Measurements from ENCODE around the gene KCNH1. TPM values are rescaled to one million over a fixed set of nuclear protein-coding genes. Genes with fewer than 3 reads are reported as not detected.
A peak's percentile ranks its signal among the peaks of the same experiment; 100 is the strongest.

The KCNH1 gene
- total RNA-seq, 2 experiments from 2014 or later, result not detected

DNA sequence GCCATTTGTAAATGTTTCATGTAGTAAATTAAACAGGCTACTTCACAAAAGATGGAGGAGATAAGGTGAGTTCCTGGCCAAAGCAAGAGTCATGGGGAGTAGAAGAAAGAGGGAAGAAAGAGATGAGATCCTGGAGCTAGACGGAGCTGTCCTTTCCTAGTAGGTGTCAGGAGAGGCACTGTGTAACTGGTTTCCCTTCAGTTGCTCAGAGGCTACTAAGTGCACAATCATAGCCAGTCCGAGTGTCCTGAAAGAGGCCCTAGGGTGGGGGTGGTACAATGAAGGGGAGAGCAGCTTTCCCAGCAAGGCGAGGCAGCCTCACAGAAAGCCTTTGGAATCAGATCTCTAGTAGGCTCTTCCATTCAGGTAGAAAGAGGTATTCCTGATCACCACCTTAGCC lies 390.9 kb downstream of the KCNH1 start:
- Mint-ChIP-seq H3K36me3 (ENCODE audit: low read depth) (no peaks in the 10 kb centered on the region), H3K4me3 (no peak overlapping the region), H3K27me3 (ENCODE audit: low read depth) (peaks cover 2% of the 10 kb centered on the region), H3K9me3 (no peaks in the 10 kb centered on the region), H3K27ac (no peak overlapping the region), H3K4me1 (ENCODE audit: low read depth) (no peaks in the 10 kb centered on the region)
- intact Hi-C loops (cut with micrococcal nuclease), result no loop called here
- CTCF ChIA-PET, result no interaction called here
- no peak for DNase-seq

DNA sequence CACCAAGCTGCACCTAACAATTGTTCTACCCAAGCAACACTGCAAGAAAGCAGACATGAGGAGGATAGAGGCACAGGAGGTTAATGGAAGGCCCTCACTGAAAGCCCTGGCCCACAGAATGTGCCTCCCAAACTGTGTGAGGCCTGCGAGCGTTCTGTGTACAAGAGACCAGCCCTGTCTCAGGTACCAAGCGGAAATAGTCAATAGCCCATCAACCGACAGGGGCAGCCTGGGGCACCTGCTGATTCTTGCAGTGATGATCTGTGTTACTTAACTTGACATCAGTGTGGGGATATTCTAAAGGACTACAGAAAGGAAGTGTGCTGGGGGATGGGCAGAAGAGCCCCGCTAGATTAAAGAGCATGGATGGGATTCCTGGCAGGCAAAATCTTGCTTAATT lies 392.4 kb downstream of the KCNH1 start:
- no peak for DNase-seq
- Mint-ChIP-seq H3K27ac (no peak overlapping the region), H3K9me3 (no peaks in the 10 kb centered on the region), H3K36me3 (ENCODE audit: low read depth) (no peaks in the 10 kb centered on the region), H3K27me3 (ENCODE audit: low read depth) (peaks cover 4% of the 10 kb centered on the region), H3K4me3 (no peak overlapping the region), H3K4me1 (ENCODE audit: low read depth) (no peaks in the 10 kb centered on the region)
- intact Hi-C loops (cut with micrococcal nuclease), result no loop called here
- CTCF ChIA-PET, result no interaction called here

DNA sequence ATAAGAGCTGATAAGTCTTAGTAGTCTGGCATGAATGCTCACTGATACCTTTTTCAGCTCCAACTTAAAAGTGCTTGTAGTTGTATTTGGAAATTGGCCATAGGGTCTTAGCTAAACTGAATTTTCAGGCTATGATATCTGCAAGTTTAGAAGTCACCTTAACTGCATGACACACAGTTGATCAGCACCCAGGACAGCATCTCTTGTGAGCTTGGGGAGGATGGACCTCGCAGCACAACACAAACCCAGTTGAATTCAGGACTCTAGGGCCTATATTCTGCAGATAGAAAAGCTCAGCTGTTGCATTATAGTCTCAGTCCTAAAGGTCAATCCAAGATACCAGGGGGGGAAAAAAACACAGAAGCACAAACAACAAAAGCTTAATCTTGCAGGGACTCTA lies 394.3 kb downstream of the KCNH1 start:
- H3K36me3 Mint-ChIP-seq (ENCODE audit: low read depth), result no peaks in the 10 kb centered on the region
- DNase-seq, result no peak
- no peaks in the 10 kb centered on the region for H3K9me3 Mint-ChIP-seq
- peaks cover 4% of the 10 kb centered on the region for H3K27me3 Mint-ChIP-seq (ENCODE audit: low read depth)
- H3K4me1 Mint-ChIP-seq (ENCODE audit: low read depth), result no peaks in the 10 kb centered on the region
- intact Hi-C loops (cut with micrococcal nuclease), result no loop called here
- H3K27ac Mint-ChIP-seq, result no peak overlapping the region
- CTCF ChIA-PET, result interaction anchor here (1.2 kb wide), 1 partner anchor 395 kb away, joined by 3 read pairs; no protein-coding TSS in a partner anchor
- no peak overlapping the region for H3K4me3 Mint-ChIP-seq

DNA sequence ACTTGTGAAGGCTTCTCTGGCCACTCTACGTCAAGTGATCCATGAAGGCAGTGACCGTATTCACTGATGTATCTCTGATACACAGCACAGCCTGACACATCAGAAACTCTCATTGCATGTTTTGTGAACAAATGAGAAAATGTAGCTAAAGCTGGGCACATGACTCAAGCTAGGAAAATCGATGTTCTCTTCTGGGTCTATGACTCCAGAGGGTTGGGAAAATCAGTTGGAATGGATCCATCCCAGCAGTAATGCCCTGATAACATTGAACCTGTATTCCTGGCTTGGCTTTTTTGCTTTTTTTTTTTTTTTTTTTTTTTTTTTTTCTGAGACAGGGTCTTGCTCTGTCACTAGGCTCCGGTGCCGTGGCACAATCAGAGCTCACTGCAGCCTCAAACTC lies 395.7 kb downstream of the KCNH1 start:
- Mint-ChIP-seq H3K9me3 (no peaks in the 10 kb centered on the region), H3K27me3 (ENCODE audit: low read depth) (peaks cover 4% of the 10 kb centered on the region), H3K36me3 (ENCODE audit: low read depth) (no peaks in the 10 kb centered on the region), H3K27ac (no peak overlapping the region), H3K4me3 (no peak overlapping the region), H3K4me1 (ENCODE audit: low read depth) (no peaks in the 10 kb centered on the region)
- CTCF ChIA-PET, result no interaction called here
- DNase-seq, result no peak
- intact Hi-C loops (cut with micrococcal nuclease), result no loop called here

DNA sequence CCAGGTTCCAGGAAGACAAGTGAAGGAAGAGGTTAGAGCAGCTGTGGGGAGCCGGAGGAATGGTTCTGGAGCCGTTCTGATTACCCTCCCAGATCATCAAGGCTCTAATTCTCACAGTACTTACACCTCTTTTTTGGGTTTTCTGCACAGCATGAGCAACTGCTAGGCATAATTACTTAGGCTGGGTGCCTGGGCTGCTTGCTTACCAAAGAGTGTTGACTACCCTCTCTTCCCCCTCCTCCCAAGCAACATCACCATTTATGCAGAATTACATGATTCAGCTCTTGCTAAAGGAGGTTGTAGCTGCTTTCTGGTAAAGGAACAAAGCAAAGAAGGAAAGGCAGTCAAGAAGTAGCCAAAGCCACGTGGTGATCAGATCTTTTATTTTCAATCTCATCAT lies 397.2 kb downstream of the KCNH1 start:
- no peak for DNase-seq
- Mint-ChIP-seq H3K27ac (no peak overlapping the region), H3K27me3 (ENCODE audit: low read depth) (peaks cover 4% of the 10 kb centered on the region), H3K4me3 (no peak overlapping the region), H3K36me3 (ENCODE audit: low read depth) (no peaks in the 10 kb centered on the region), H3K4me1 (ENCODE audit: low read depth) (no peaks in the 10 kb centered on the region), H3K9me3 (no peaks in the 10 kb centered on the region)
- CTCF ChIA-PET, result no interaction called here
- intact Hi-C loops (cut with micrococcal nuclease), result no loop called here

DNA sequence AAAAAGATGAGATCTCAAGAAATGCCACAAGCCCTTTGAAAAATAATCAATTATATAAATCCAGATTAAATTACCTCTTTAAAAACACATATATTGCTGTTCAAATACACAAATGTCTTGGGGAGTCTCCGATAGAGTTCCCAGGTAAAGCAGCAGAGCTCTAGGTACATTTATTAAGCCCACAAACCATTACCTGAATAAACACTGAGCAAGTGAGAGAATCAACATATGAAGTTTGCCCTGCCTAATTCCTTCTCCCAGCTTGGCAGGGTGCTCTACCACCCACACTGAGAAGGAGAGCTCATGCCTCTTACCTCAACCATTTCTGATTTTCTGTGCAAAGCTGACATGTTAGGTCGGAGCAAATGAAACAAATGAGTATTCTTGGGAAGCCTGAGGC lies 402.4 kb downstream of the KCNH1 start:
- no peak for DNase-seq
- no peaks in the 10 kb centered on the region for H3K36me3 Mint-ChIP-seq (ENCODE audit: low read depth)
- peaks cover 8% of the 10 kb centered on the region for H3K27me3 Mint-ChIP-seq (ENCODE audit: low read depth)
- no peaks in the 10 kb centered on the region for H3K4me1 Mint-ChIP-seq (ENCODE audit: low read depth)
- intact Hi-C loops (cut with micrococcal nuclease), result no loop called here
- CTCF ChIA-PET, result no interaction called here
- H3K4me3 Mint-ChIP-seq, result no peak overlapping the region
- H3K9me3 Mint-ChIP-seq, result no peaks in the 10 kb centered on the region
- H3K27ac Mint-ChIP-seq, result no peak overlapping the region

DNA sequence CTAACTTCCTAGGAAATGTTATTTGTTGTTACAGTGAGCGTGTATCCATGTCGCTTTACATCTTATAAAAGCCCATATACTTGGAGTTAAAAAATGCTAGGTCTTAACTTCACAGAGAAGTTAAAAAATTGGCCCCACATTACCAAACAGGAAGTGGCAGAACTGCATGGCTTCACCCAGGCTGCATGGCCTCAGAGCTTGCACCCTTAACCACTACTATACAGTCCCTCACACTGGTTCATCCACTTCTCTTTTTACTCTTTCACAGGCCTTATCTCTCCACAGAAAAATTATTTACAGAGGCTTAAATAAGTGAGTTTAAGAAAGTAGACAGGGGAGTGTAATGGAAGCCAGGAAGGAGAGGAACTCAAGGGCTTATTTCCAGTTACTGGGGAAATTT lies 402.8 kb downstream of the KCNH1 start:
- Mint-ChIP-seq H3K4me1 (ENCODE audit: low read depth) (no peaks in the 10 kb centered on the region), H3K27ac (no peak overlapping the region), H3K4me3 (no peak overlapping the region), H3K9me3 (no peaks in the 10 kb centered on the region), H3K27me3 (ENCODE audit: low read depth) (peaks cover 8% of the 10 kb centered on the region), H3K36me3 (ENCODE audit: low read depth) (no peaks in the 10 kb centered on the region)
- CTCF ChIA-PET, result no interaction called here
- intact Hi-C loops (cut with micrococcal nuclease), result no loop called here
- no peak for DNase-seq

DNA sequence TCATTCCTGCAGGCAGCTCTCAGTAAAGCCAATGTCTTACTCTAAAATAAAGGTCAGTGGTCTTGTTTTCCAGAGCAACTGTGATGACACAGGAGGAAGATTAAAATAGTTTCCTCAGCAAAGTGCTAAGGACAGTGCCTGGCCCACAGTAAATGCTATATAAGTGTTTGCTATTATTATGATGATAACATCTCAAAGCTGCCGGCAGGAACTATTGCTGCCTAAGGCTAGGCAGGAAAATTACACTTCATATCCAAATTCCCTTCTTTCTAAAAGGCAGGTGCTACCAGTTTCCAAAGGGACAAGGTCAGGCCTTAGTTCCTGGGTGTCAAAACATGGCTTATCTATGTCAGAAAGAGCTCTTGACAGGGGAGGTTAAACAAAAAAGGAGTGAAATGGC lies 403.9 kb downstream of the KCNH1 start:
- H3K27me3 Mint-ChIP-seq (ENCODE audit: low read depth), result peaks cover 8% of the 10 kb centered on the region
- H3K9me3 Mint-ChIP-seq, result no peaks in the 10 kb centered on the region
- no peaks in the 10 kb centered on the region for H3K4me1 Mint-ChIP-seq (ENCODE audit: low read depth)
- no peak for DNase-seq
- intact Hi-C loops (cut with micrococcal nuclease), result no loop called here
- CTCF ChIA-PET, result no interaction called here
- H3K36me3 Mint-ChIP-seq (ENCODE audit: low read depth), result no peaks in the 10 kb centered on the region
- no peak overlapping the region for H3K27ac Mint-ChIP-seq
- H3K4me3 Mint-ChIP-seq, result no peak overlapping the region

DNA sequence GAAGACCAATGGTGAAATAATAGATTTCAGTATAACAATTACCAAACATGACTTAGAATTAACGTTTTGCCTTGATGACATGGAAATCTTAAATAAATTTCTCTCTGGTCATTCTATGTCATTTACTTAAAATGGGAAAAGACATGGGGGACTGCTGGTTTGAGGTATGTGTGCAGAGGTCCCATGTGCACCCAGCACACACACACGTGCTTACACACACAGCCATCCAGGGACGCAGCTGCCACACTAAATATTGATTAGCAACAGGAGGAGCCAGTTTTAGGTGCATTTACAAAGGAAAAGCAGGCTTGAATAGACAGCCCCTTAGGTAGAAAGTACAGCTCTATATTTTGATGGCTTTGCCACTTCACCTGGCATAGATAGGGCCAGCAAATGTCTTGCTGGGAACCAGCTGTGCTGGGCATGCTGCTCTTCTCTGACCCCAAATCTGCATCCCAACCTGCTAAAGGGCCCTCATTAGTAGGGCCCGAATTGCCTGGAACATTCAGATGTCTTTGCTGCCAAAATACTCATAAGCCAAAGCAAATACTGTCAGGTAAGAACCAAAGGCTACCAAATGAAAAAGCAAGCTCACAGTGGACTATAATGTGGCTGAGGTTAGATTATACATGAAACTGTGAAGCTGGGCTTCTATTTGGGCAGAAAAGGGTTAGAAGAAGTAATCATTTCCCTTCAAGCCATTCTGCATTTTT lies 405.4 kb downstream of the KCNH1 start:
- Mint-ChIP-seq H3K27ac (no peak overlapping the region), H3K4me3 (no peak overlapping the region), H3K4me1 (ENCODE audit: low read depth) (no peaks in the 10 kb centered on the region), H3K9me3 (no peaks in the 10 kb centered on the region), H3K27me3 (ENCODE audit: low read depth) (peaks cover 8% of the 10 kb centered on the region), H3K36me3 (ENCODE audit: low read depth) (no peaks in the 10 kb centered on the region)
- no peak for DNase-seq
- CTCF ChIA-PET, result no interaction called here
- intact Hi-C loops (cut with micrococcal nuclease), result no loop called here

DNA sequence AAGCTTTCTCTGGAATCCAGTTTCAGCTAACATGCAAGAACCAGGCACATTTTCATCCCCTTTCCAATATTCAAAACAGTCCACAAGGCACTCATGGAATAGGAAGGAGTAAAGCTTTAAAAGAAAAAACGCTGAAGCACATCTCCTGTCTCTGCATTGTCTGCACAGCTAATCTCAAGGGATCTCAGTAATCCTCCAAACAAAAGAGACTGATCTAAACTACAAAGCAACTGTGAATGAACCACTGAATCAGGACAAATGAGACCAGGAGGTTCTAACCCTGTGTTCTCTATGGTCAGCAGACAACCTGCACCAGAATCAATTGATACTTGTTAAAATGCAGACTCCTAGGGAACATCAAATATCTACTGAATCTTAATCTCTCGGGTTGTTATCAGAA lies 406.2 kb downstream of the KCNH1 start:
- no peak for DNase-seq

DNA sequence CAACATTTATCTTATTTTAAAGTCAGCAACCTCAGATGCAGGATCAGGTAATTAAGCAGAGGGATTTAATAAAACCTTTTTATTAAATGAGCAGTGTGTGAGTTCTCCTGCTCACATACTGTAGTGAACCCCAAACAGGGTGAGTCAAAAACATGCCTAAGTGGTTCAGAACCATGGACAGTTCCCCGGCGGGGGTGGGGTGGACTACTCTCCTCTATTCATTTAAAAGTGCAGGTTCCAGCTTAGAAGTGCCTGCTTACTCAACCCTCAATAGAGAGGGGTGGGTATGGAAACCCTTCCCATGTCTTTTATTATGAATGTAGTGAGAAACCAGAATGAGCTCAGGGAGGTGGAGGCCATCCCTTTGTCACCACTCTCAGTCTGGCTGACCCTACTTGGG lies 407.3 kb downstream of the KCNH1 start:
- intact Hi-C loops (cut with micrococcal nuclease), result no loop called here
- Mint-ChIP-seq H3K36me3 (ENCODE audit: low read depth) (no peaks in the 10 kb centered on the region), H3K9me3 (no peaks in the 10 kb centered on the region), H3K4me3 (no peak overlapping the region), H3K4me1 (ENCODE audit: low read depth) (no peaks in the 10 kb centered on the region), H3K27me3 (ENCODE audit: low read depth) (peaks cover 8% of the 10 kb centered on the region), H3K27ac (no peak overlapping the region)
- DNase-seq, result peak; percentile 75
- CTCF ChIA-PET, result no interaction called here

More for the DNA sequence above, 406.2 kb downstream of the KCNH1 start:
- Mint-ChIP-seq H3K4me1 (ENCODE audit: low read depth) (no peaks in the 10 kb centered on the region), H3K27me3 (ENCODE audit: low read depth) (peaks cover 8% of the 10 kb centered on the region), H3K27ac (no peak overlapping the region), H3K4me3 (no peak overlapping the region), H3K36me3 (ENCODE audit: low read depth) (no peaks in the 10 kb centered on the region), H3K9me3 (no peaks in the 10 kb centered on the region)
- intact Hi-C loops (cut with micrococcal nuclease), result no loop called here
- CTCF ChIA-PET, result interaction anchor here (0.7 kb wide), 1 partner anchor 137 kb away, joined by 3 read pairs; no protein-coding TSS in a partner anchor

DNA sequence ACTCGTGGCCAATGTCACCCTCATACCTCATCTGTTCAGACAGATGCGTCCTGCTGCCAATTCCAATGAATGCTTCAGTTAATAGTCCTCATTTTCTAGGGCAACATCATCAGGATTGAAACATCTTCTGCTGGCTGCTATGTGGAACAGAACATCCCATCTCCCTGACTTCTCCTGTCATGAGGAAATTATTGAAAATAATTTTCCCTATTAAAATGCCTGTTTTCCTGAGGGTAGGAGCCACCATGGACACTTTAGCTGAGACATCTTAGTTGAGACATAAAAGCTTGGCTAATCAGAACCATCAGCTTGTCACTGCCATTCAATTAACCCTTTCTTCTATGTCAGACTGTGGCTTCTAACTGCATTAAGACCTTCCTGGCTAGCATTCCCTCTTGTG lies 409.2 kb downstream of the KCNH1 start:
- Mint-ChIP-seq H3K9me3 (no peaks in the 10 kb centered on the region), H3K36me3 (ENCODE audit: low read depth) (no peaks in the 10 kb centered on the region), H3K4me1 (ENCODE audit: low read depth) (no peaks in the 10 kb centered on the region), H3K4me3 (no peak overlapping the region), H3K27ac (no peak overlapping the region), H3K27me3 (ENCODE audit: low read depth) (peaks cover 6% of the 10 kb centered on the region)
- CTCF ChIA-PET, result interaction anchor here (1.2 kb wide), 1 partner anchor 9 kb away, joined by 3 read pairs; no protein-coding TSS in a partner anchor
- DNase-seq, result no peak
- intact Hi-C loops (cut with micrococcal nuclease), result no loop called here

DNA sequence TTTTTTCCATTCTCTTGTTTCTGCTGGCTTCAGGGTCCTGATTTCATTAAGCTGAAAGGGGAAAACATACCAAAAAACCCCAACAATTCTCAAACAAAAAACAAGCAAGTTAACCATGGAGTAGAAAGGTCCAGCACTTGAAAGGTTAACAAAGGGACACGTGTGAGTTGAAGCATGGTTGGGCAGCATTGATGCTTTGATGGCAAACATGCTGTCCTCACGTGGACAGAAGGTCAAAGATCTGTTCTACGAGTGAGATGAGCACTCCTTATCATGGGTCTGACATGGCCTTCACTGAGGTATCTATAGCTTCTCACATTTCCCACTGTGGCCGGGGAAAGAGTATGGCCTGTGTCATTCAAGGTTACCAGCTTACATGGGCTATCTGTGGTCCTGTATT lies 410.3 kb downstream of the KCNH1 start:
- H3K27ac Mint-ChIP-seq, result no peak overlapping the region
- H3K36me3 Mint-ChIP-seq (ENCODE audit: low read depth), result no peaks in the 10 kb centered on the region
- DNase-seq, result no peak
- no peak overlapping the region for H3K4me3 Mint-ChIP-seq
- no peaks in the 10 kb centered on the region for H3K4me1 Mint-ChIP-seq (ENCODE audit: low read depth)
- H3K27me3 Mint-ChIP-seq (ENCODE audit: low read depth), result peaks cover 3% of the 10 kb centered on the region
- CTCF ChIA-PET, result no interaction called here
- intact Hi-C loops (cut with micrococcal nuclease), result no loop called here
- H3K9me3 Mint-ChIP-seq, result no peaks in the 10 kb centered on the region
